ENCODE results near the gene NMNAT1.

DNA sequence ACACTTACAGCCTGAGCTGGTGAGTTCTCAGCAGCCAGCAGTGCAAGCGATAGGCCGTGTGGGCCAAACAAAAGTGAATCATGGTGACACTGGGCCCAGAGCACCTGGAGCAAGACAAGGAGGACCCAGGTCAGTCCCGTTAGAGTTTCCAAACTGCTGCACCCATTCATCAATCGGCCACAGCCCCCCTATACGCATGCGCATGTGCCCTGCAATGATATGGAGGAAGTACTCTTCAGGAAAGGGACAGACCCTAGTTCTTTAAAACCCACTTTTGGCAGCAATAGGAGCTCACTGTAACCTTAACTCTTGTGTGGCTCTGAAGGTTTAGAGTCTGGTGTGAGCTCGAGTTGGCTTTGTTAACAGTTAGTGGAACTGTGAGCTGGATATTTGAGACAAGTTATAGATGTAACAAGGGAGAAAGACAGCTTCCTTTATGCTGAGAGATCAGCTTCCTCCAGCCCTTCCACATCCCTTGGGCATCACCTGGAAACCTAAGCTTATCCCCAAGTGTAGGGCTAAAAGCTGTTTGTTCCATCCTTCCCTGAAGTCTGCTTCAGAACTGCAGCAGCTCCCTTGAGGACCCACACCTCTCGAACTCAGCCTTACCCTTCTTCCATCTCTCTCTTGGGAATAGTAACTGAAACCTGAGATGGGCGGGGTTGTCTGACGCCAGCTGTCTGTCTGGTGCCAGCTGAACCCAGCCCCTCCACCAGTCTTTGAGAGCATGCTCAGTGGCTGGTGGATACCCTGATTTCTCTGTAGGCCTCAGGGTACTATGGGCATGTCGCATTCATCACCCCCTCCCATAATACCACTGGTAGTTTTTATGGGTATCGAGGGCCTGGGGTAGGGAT is 17.7 kb downstream of the NMNAT1 start:
- TF ChIP-seq, protein P1, sequence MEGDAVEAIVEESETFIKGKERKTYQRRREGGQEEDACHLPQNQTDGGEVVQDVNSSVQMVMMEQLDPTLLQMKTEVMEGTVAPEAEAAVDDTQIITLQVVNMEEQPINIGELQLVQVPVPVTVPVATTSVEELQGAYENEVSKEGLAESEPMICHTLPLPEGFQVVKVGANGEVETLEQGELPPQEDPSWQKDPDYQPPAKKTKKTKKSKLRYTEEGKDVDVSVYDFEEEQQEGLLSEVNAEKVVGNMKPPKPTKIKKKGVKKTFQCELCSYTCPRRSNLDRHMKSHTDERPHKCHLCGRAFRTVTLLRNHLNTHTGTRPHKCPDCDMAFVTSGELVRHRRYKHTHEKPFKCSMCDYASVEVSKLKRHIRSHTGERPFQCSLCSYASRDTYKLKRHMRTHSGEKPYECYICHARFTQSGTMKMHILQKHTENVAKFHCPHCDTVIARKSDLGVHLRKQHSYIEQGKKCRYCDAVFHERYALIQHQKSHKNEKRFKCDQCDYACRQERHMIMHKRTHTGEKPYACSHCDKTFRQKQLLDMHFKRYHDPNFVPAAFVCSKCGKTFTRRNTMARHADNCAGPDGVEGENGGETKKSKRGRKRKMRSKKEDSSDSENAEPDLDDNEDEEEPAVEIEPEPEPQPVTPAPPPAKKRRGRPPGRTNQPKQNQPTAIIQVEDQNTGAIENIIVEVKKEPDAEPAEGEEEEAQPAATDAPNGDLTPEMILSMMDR (IDR thresholded peaks at IDR 0.05) = no peak
- TF ChIP-seq POLR2A (IDR thresholded peaks at IDR 0.05) (no peak), EP300 (IDR thresholded peaks at IDR 0.05) (no peak)
